Liver (tissue), 9 donors: Measurements from ENCODE around the gene ILDR1. TPM values are rescaled to one million over a fixed set of nuclear protein-coding genes. Genes with fewer than 3 reads are reported as not detected.

Experiments used
- DNase-seq: peaks from one replicate; pipeline ENCODE4 v3.0.0-alpha.2; 2017; ENCODE audit warnings: low spot score
- H3K27ac ChIP-seq, 2 donors: one replicate each; pipeline ENCODE4 v1.7.0; 2013; ENCODE audit warnings: inconsistent platforms in 2 of 2, low read length in 2 of 2, control low read depth in 1 of 2, low read depth in 1 of 2, mild to moderate bottlenecking in 1 of 2
- H3K27me3 ChIP-seq, 4 donors: one replicate each; pipeline versions ENCODE4 v1.6.1 to v1.7.0; 2013; ENCODE audit warnings: low read length in 3 of 4, inconsistent platforms in 1 of 4, mild to moderate bottlenecking in 1 of 4, moderate library complexity in 1 of 4; ENCODE audit not compliant: control insufficient read depth in 4 of 4, insufficient read depth in 4 of 4
- H3K36me3 ChIP-seq, 4 donors: one replicate each; pipeline versions ENCODE4 v1.6.1 to v1.7.0; 2013; ENCODE audit warnings: low read length in 3 of 4, mild to moderate bottlenecking in 3 of 4, low read depth in 1 of 4, moderate library complexity in 1 of 4; ENCODE audit not compliant: control insufficient read depth in 4 of 4, insufficient read depth in 3 of 4
- H3K4me1 ChIP-seq, 4 donors: one replicate each; pipeline versions ENCODE4 v1.6.1 to v1.7.0; 2013; ENCODE audit warnings: low read length in 3 of 4, mild to moderate bottlenecking in 3 of 4, moderate library complexity in 1 of 4; ENCODE audit not compliant: control insufficient read depth in 4 of 4, insufficient read depth in 4 of 4
- H3K4me3 ChIP-seq, 3 donors: one replicate each; pipeline versions ENCODE4 v1.6.1 to v1.7.0; 2013; ENCODE audit warnings: low read length in 3 of 3, control low read depth in 1 of 3, low read depth in 1 of 3, mild to moderate bottlenecking in 1 of 3
- H3K9ac ChIP-seq, 2 donors: one replicate each; pipeline ENCODE4 v1.7.0; 2013; ENCODE audit warnings: low read length in 2 of 2, mild to moderate bottlenecking in 2 of 2, moderate library complexity in 2 of 2, control low read depth in 1 of 2, low read depth in 1 of 2
- H3K9me3 ChIP-seq, 4 donors: one replicate each; pipeline versions ENCODE4 v1.6.1 to v1.7.0; 2013; ENCODE audit warnings: low read length in 3 of 4; ENCODE audit not compliant: control insufficient read depth in 4 of 4
- EGR1 ChIP-seq, 2 donors: IDR thresholded peaks; 2 replicates each; pipeline ENCODE4 v1.6.1; 2016 to 2018; ENCODE audit warnings: antibody characterized with exemption in 2 of 2, low read depth in 2 of 2
- FOXA1 ChIP-seq: IDR thresholded peaks from 2 replicates; pipeline ENCODE4 v1.6.1; 2016; ENCODE audit warnings: antibody characterized with exemption
- FOXA2 ChIP-seq: IDR thresholded peaks from 2 replicates; pipeline ENCODE4 v1.6.1; 2016; ENCODE audit warnings: antibody characterized with exemption
- GABPA ChIP-seq, 2 donors: IDR thresholded peaks in 1 of 2; conservative IDR thresholded peaks in 1 of 2; 2 replicates each; pipeline ENCODE4 v1.6.1; 2016; ENCODE audit warnings: antibody characterized with exemption in 2 of 2, mild to moderate bottlenecking in 1 of 2, moderate library complexity in 1 of 2
- HNF4A ChIP-seq, 2 donors: conservative IDR thresholded peaks; 2 replicates each; pipeline ENCODE4 v1.6.1; 2016; ENCODE audit warnings: antibody characterized with exemption in 2 of 2, mild to moderate bottlenecking in 2 of 2
- HNF4G ChIP-seq: IDR thresholded peaks from 2 replicates; pipeline ENCODE4 v1.6.1; 2016; ENCODE audit warnings: antibody characterized with exemption
- JUND ChIP-seq, 2 donors: IDR thresholded peaks; 2 replicates each; pipeline ENCODE4 v1.6.1; 2016; ENCODE audit warnings: antibody characterized with exemption in 2 of 2
- NR2F2 ChIP-seq: IDR thresholded peaks from 2 replicates; pipeline ENCODE4 v1.6.1; 2016; ENCODE audit warnings: antibody characterized with exemption
- RXRA ChIP-seq, 2 donors: IDR thresholded peaks; 2 replicates each; pipeline ENCODE4 v1.6.1; 2017 to 2018; ENCODE audit warnings: antibody characterized with exemption in 2 of 2, mild to moderate bottlenecking in 1 of 2
- SP1 ChIP-seq: IDR thresholded peaks from 2 replicates; pipeline ENCODE4 v1.6.1; 2018; ENCODE audit warnings: antibody characterized with exemption, mild to moderate bottlenecking
- YY1 ChIP-seq: IDR thresholded peaks from 2 replicates; pipeline ENCODE4 v1.6.1; 2016; ENCODE audit warnings: antibody characterized with exemption, mild to moderate bottlenecking
- WGBS: extraction: QIAGEN DNeasy Blood & Tissue Kit; methylation state at CpG from one replicate; pipeline ENCODE4 v1.1.7; 2013; 5-methylcytosine and 5-hydroxymethylcytosine counted together
- polyA plus RNA-seq, 2 donors: library from polyadenylated mRNA; stranded (reverse) in 1 of 2; unstranded in 1 of 2; fragments of 200-250 nt in 1 of 2; fragments of >200 nt in 1 of 2; fragmentation: Nextera tagmentation in 1 of 2; extraction: Ambion mirVana in 1 of 2; gene quantifications; one replicate each; pipeline versions ENCODE4 v1.2.1 to v1.2.3, GENCODE V29; 2013 to 2015
- total RNA-seq, 2 donors: library from RNA; depleted of rRNA; stranded (reverse); fragments of >200 nt; gene quantifications; one replicate each; pipeline ENCODE4 v1.2.3, GENCODE V29; 2014
- TF ChIP-seq, protein P1 (sequence below): IDR thresholded peaks from 2 replicates; pipeline ENCODE4 v1.6.1; 2016; ENCODE audit warnings: antibody characterized with exemption, mild to moderate bottlenecking
- TF ChIP-seq, protein P2 (sequence below): IDR thresholded peaks from 2 replicates; pipeline ENCODE4 v1.6.1; 2016; ENCODE audit warnings: antibody characterized with exemption
- TF ChIP-seq, protein P3 (sequence below): fragments of 150-350 bp; IDR thresholded peaks from 2 replicates; pipeline ENCODE4 v1.5.1; 2017; ENCODE audit warnings: improper control_type of control experiment, low read depth, low read length; ENCODE audit not compliant: missing input control
- TF ChIP-seq, protein P4 (sequence below): IDR thresholded peaks from 2 replicates; pipeline ENCODE4 v1.6.1; 2016; ENCODE audit warnings: antibody characterized with exemption
- donor health status: healthy.
- donor health status: healthy.
- donor health status: healthy.
- donor health status: healthy.
- donor health status: healthy.

Gene ILDR1
- total and polyA plus RNA-seq, 4 donors = 0.07 to 1.7 (median 0.19) TPM

DNA sequence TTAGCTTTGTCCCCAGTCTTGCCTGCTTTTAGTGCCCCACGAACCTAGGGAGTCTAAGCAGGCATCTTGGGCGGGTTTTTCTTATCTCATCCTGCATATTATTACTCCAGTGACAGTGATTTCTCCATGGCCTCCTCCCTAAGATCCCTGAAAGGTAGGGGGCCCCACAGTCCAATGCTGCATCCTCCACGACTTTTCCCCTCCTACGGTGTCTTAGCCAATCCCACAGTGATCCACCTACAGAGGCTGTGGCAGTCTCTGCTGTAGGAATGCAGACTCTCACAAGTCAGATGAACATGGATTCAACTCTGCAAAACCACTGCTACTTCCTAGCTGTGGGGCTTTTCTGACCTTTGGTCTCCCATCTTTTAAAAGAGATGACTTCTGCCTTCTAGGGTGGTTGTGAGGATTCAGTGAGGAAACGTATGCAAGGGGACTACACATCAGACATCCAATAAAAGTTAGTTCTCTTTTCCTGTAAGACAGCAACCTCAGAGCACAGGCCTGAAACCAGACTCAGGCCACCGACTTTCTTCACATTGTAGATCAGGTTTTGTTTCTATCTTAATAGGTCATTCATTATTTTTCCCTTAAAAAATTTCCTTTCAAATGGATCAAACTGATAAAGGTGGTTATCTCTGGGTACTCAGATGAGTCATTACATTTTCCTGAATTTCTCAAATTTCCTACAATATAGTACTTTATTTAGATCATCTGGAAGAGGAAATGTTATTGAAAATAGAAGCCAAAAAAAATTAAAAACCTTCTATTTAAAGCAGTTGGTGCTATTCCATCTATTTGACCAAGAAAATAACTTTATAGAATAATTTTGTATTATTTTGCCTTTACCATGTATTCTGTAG, 23.2 kb downstream of the ILDR1 start:
- H3K9ac ChIP-seq = no peak overlapping the region
- WGBS = 77% methylated on average over 6 of the region's 6 CpGs

More for the DNA sequence above, 23.2 kb downstream of the ILDR1 start:
- no peak overlapping the region for H3K27ac ChIP-seq
- H3K4me3 ChIP-seq = no peak overlapping the region
- DNase-seq = no peak
- H3K27me3 ChIP-seq = no peaks in the 10 kb centered on the region
- H3K4me1 ChIP-seq = peaks cover 0 to 4% (median 0%) of the 10 kb centered on the region in 4 donors
- TF ChIP-seq EGR1 (IDR thresholded peaks at IDR 0.05; ENCODE audit: low read depth in 2 of 2) = no peak
- TF ChIP-seq, protein P1, sequence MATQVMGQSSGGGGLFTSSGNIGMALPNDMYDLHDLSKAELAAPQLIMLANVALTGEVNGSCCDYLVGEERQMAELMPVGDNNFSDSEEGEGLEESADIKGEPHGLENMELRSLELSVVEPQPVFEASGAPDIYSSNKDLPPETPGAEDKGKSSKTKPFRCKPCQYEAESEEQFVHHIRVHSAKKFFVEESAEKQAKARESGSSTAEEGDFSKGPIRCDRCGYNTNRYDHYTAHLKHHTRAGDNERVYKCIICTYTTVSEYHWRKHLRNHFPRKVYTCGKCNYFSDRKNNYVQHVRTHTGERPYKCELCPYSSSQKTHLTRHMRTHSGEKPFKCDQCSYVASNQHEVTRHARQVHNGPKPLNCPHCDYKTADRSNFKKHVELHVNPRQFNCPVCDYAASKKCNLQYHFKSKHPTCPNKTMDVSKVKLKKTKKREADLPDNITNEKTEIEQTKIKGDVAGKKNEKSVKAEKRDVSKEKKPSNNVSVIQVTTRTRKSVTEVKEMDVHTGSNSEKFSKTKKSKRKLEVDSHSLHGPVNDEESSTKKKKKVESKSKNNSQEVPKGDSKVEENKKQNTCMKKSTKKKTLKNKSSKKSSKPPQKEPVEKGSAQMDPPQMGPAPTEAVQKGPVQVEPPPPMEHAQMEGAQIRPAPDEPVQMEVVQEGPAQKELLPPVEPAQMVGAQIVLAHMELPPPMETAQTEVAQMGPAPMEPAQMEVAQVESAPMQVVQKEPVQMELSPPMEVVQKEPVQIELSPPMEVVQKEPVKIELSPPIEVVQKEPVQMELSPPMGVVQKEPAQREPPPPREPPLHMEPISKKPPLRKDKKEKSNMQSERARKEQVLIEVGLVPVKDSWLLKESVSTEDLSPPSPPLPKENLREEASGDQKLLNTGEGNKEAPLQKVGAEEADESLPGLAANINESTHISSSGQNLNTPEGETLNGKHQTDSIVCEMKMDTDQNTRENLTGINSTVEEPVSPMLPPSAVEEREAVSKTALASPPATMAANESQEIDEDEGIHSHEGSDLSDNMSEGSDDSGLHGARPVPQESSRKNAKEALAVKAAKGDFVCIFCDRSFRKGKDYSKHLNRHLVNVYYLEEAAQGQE = no peak
- TF ChIP-seq, protein P2, sequence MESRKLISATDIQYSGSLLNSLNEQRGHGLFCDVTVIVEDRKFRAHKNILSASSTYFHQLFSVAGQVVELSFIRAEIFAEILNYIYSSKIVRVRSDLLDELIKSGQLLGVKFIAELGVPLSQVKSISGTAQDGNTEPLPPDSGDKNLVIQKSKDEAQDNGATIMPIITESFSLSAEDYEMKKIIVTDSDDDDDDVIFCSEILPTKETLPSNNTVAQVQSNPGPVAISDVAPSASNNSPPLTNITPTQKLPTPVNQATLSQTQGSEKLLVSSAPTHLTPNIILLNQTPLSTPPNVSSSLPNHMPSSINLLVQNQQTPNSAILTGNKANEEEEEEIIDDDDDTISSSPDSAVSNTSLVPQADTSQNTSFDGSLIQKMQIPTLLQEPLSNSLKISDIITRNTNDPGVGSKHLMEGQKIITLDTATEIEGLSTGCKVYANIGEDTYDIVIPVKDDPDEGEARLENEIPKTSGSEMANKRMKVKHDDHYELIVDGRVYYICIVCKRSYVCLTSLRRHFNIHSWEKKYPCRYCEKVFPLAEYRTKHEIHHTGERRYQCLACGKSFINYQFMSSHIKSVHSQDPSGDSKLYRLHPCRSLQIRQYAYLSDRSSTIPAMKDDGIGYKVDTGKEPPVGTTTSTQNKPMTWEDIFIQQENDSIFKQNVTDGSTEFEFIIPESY = no peak
- no peak for TF ChIP-seq SP1
- no peak for TF ChIP-seq HNF4A (conservative IDR thresholded peaks at IDR 0.05)
- TF ChIP-seq FOXA2 = no peak
- TF ChIP-seq, protein P3, sequence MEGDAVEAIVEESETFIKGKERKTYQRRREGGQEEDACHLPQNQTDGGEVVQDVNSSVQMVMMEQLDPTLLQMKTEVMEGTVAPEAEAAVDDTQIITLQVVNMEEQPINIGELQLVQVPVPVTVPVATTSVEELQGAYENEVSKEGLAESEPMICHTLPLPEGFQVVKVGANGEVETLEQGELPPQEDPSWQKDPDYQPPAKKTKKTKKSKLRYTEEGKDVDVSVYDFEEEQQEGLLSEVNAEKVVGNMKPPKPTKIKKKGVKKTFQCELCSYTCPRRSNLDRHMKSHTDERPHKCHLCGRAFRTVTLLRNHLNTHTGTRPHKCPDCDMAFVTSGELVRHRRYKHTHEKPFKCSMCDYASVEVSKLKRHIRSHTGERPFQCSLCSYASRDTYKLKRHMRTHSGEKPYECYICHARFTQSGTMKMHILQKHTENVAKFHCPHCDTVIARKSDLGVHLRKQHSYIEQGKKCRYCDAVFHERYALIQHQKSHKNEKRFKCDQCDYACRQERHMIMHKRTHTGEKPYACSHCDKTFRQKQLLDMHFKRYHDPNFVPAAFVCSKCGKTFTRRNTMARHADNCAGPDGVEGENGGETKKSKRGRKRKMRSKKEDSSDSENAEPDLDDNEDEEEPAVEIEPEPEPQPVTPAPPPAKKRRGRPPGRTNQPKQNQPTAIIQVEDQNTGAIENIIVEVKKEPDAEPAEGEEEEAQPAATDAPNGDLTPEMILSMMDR = no peak
- TF ChIP-seq YY1 = no peak
- TF ChIP-seq NR2F2 = no peak
- TF ChIP-seq GABPA (IDR thresholded peaks at IDR 0.05 in 1 of 2, conservative IDR thresholded peaks at IDR 0.05 in 1 of 2) = no peak
- TF ChIP-seq JUND (IDR thresholded peaks at IDR 0.05) = no peak
- TF ChIP-seq, protein P4, sequence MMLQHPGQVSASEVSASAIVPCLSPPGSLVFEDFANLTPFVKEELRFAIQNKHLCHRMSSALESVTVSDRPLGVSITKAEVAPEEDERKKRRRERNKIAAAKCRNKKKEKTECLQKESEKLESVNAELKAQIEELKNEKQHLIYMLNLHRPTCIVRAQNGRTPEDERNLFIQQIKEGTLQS = no peak
- no peak for TF ChIP-seq RXRA (IDR thresholded peaks at IDR 0.05)
- no peak for TF ChIP-seq HNF4G
- no peak for TF ChIP-seq FOXA1
- H3K9me3 ChIP-seq = no peaks in the 10 kb centered on the region
- no peaks in the 10 kb centered on the region for H3K36me3 ChIP-seq
